AG09319 (cell line): ENCODE measurements around the gene HK1.
"Not testable (repeated sequence)": the region's sequence is repeated elsewhere in the genome, so short reads cannot be mapped to it uniquely, and the experiment has no call there.

ENCODE experiments used
- DNase-seq: peaks from one replicate; pipeline ENCODE4 v3.0.0-alpha.2; 2010; ENCODE audit warnings: low read depth; ENCODE audit errors: extremely low read depth
- TF ChIP-seq, protein P1 (sequence below): IDR thresholded peaks from 2 replicates; pipeline ENCODE4 v1.5.1; 2011; ENCODE audit warnings: low read depth, mild to moderate bottlenecking, inconsistent platforms, low read length, moderate library complexity

The HK1 gene

DNA sequence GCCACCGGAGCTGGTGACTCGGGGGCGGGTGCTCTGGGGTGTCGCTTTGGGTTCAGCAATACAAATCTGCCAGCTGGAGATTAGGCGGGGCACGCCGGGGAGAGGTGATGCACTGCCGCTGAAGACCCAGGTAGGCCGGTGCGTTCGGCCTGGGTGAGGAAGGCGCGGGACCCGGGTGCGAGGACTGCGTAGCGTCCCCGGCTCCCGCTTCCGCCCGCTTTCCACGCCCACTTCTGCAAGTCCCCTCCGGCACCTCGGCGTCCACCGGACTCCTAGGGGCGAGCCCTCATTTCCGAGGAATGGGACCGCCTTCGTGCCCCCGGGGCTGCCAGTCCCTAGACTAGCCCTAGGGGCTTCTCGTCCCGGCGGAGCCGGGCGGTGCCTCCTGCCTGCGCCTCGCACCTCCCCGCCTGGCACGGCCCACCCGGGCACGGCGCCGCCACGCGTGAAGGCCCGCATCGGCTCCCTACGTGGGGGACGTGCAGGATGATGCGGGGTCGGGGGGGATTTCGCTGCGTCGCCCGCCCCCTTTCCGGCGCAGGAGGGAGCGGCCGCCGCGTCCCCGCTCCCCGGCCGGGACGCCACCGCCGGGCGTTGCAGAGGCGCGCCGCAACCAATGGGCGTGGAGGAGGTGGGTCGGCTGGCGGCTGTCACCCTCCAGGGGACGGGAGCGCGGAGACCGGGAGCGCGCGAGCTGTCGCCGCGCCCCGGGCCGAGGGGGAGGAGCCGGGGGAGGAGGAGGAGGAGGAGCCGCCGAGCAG is 40.0 kb downstream of the HK1 start:
- TF ChIP-seq, protein P1, sequence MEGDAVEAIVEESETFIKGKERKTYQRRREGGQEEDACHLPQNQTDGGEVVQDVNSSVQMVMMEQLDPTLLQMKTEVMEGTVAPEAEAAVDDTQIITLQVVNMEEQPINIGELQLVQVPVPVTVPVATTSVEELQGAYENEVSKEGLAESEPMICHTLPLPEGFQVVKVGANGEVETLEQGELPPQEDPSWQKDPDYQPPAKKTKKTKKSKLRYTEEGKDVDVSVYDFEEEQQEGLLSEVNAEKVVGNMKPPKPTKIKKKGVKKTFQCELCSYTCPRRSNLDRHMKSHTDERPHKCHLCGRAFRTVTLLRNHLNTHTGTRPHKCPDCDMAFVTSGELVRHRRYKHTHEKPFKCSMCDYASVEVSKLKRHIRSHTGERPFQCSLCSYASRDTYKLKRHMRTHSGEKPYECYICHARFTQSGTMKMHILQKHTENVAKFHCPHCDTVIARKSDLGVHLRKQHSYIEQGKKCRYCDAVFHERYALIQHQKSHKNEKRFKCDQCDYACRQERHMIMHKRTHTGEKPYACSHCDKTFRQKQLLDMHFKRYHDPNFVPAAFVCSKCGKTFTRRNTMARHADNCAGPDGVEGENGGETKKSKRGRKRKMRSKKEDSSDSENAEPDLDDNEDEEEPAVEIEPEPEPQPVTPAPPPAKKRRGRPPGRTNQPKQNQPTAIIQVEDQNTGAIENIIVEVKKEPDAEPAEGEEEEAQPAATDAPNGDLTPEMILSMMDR, result no peak
- DNase-seq, result peak; percentile 53

DNA sequence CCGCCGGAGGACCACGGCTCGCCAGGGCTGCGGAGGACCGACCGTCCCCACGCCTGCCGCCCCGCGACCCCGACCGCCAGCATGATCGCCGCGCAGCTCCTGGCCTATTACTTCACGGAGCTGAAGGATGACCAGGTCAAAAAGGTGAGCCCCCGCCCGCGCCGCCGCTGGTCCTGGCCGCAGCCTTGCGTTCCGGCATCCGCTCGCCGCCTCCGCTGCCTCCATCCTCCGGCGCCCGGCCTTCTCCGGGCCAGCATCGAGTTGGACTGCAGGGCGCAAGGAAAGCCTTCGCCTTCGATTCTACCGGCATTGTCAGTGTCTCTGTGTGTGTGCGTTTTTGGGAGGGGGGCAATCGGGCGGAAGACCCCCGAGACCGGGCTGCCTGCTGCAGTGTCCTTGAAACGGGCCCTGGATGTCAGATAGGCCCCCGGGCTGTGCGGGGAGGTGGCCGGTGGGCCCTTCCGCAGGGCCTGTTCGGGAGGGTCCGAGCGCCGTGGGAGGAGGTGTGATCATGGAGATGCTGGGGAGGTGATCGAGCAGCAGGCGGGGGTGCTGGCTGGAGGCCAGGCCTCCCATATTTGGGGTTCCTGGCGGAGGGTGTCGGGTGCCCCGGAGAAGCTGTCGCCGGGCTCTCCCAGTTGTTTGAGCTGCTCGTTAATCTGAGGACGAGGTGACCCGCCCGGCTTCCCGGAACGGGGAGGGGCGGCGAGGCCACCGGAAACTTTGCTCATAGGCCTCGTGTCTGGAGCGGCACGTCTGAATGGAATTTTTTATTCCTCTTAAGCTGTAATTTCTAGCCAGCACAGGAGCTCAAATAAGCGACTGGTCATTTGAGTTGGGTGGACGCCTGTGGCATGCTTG is 40.8 kb downstream of the HK1 start:
- TF ChIP-seq, protein P1, result no peak
- no peak for DNase-seq

DNA sequence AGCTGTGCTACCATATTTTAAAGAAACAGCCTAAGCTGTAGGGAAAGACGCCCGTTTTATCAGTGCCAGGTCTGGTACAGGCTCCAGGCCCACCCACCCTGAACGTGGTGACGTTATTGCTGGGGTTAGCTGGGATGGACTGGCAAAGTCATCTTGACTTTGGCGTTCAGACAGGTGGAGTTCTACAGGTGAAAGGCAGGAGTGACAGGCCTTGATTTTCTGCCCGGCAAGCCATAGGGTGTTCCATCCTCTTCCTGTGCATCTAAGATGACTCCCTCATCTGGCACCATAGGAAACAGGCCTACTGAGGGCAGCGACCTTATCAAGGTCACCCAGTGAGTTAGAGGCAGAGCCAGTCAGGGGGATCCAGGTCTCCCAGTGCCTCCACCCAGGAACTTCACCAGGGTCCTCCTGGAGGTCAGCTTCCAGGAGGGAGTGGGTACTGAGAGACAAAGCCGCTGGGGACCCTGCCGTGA is 41.6 kb downstream of the HK1 start:
- TF ChIP-seq, protein P1, result no peak
- no peak for DNase-seq

DNA sequence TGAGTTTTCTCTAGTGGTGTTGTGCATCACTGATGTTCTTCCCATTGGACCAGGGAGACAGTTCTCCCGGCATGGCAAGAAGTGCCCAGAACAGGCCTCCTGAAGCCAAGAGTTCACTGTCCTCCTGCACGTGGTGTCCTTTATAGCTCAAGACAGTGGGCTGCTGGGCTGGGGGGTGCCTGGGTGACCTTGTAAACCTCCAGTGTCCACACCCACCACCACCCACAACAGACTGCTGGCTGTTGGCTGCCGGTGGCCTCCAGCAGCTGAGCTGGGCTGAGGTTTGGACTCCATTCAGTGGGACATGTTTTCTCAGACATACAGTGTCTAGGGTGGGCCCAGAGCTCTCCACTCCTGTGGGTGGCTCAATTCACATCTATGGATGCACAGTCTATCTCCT is 42.2 kb downstream of the HK1 start:
- TF ChIP-seq, protein P1, result no peak
- DNase-seq, result no peak

DNA sequence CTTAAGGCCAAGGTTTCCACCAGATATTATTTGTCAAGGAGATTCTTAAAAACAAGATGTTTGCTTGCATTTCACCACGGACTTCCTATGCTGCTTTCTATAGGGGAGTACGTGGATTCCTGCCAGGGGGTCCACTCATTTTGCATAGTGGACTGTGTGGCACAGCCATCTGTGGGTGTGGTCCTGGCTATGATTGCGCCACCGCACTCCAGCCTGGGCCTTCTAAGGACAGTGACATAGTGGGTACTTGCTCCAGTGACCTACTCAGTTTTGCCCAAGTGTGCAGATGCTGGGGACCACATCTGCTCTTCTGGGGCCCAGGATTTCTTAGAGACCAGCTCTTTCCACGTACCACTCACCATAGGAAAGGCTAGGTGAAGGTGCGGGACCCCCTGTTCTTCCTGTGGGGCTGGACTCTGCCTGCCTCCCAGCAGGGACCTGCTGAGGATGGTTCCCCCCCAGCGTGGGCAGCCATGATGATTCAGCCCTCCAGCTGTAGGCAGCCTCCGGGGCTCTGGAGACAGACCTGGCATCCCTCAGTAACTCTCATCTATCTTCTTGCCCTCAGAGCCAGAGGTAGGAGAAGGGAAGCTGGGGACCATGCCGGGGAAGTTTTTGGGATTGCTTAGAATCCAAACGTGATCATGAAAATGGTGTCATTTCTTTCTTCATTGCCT is 42.9 kb downstream of the HK1 start:
- TF ChIP-seq, protein P1, result no peak
- no peak for DNase-seq

DNA sequence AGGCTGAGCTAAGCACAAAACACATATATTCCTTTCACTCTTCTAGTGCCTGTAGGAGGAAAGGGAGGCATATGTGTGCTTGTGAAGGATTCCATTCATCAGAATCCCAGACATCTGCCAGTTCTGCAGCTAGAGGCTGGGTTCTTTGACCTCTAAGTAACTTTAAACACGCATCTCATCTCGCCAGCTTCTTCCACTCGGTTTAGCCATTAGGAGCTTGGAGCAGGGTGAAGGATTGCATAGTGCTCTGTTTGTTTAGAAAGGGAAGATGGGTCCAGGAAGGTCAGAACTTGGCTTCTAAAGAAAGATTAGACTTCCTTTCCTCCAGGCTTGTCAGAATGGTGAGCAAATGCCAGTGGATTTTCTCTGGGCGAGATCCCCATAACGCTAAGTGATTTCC is 43.6 kb downstream of the HK1 start:
- TF ChIP-seq, protein P1, result no peak
- no peak for DNase-seq

DNA sequence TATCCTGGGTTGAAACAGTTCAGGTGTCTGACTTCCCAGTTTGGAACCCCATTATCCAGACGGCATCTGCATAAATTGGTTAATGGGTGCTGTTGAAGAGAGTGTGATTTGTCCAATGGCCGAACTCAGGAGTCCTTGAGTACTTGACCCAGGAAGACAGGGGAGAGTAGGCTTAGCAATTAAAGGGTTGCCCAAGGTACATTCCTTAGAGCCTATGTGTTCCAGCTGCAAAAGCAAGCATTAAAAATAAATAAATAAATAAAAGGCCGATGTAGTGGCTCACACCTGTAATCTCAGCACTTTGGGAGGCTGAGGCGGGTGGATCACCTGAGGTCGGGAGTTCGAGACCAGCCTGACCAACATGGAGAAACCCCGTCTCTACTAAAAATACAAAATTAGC is 44.0 kb downstream of the HK1 start:
- DNase-seq, result not testable (repeated sequence)
